Placental epithelial cell (primary cell): ENCODE results near the gene CCDC192. TPM values are rescaled to one million over a fixed set of nuclear protein-coding genes. Genes with fewer than 3 reads are reported as not detected.

Experiments used
- total RNA-seq: library from RNA; depleted of rRNA; stranded (reverse); fragments of >200 nt; gene quantifications from 2 replicates; pipeline ENCODE4 v1.2.3, GENCODE V29; 2012

The CCDC192 gene
- total RNA-seq, result 0.39 TPM in 1 of 2 replicates, not detected in the other

GRCh38 chr5:127702926-127703561, at the start of gene CCDC192:
Gene CCDC192 (plus strand): TSS chr5:127703391. CDS start chr5:127703446, 55 bp downstream.

Other genes with a start within 250 kb of the CCDC192 start
- gene PRRC1, start 185.8 kb upstream of the CCDC192 start, total RNA-seq, result 90.6 and 95.8 TPM in 2 replicates
- not detected in 2 replicates for gene CTXN3, start 54.3 kb upstream of the CCDC192 start, total RNA-seq